Upper lobe of right lung (tissue), 1 donor: ENCODE data around the gene PEMT. TPM values are rescaled to one million over a fixed set of nuclear protein-coding genes. Genes with fewer than 3 reads are reported as not detected.

ENCODE experiments used
- ATAC-seq: fragments of 200-7000 bp; cut with Tn5 transposase; one replicate; pipeline ENCODE4 v1.9.1; 2020; ENCODE audit warnings: mild to moderate bottlenecking, moderate library complexity
- DNase-seq: peaks from one replicate; pipeline ENCODE4 v3.0.0-alpha.2; 2020
- H3K27ac ChIP-seq: fragments of 200-600 bp; one replicate; pipeline ENCODE4 v1.8.0; 2022
- H3K27me3 ChIP-seq: fragments of 200-600 bp; one replicate; pipeline ENCODE4 v1.8.0; 2022; ENCODE audit warnings: mild to moderate bottlenecking
- H3K36me3 ChIP-seq: fragments of 200-600 bp; one replicate; pipeline ENCODE4 v1.8.0; 2022
- H3K4me1 ChIP-seq: fragments of 200-600 bp; one replicate; pipeline ENCODE4 v1.8.0; 2022
- H3K4me3 ChIP-seq: fragments of 200-600 bp; one replicate; pipeline ENCODE4 v1.8.0; 2022; ENCODE audit warnings: mild to moderate bottlenecking
- H3K9me3 ChIP-seq: fragments of 200-600 bp; one replicate; pipeline ENCODE4 v1.8.0; 2022
- intact Hi-C: fragments of 100-400 bp; cut with DNase I; formaldehyde crosslinking; loops from one replicate; pipeline ENCODE4 v1.11.0; 2022
- total RNA-seq: library from RNA; stranded (reverse); fragmentation: NEBNext Ultra II Directional; extraction: Animal tissue kit (Norgen Biotek cat#: 25700); gene quantifications from one replicate; pipeline ENCODE4 v1.2.1, GENCODE V29; 2021
- TF ChIP-seq, protein P1 (sequence below): fragments of 200-600 bp; IDR thresholded peaks from one replicate; pipeline ENCODE4 v1.8.0; 2022; ENCODE audit warnings: antibody characterized with exemption
- donor health status: DM: no; HTN: yes; CAD: no; lungs with severe emphysema.

PEMT gene
- total RNA-seq, 1 donor from 2014 or later: 29.6 TPM

DNA sequence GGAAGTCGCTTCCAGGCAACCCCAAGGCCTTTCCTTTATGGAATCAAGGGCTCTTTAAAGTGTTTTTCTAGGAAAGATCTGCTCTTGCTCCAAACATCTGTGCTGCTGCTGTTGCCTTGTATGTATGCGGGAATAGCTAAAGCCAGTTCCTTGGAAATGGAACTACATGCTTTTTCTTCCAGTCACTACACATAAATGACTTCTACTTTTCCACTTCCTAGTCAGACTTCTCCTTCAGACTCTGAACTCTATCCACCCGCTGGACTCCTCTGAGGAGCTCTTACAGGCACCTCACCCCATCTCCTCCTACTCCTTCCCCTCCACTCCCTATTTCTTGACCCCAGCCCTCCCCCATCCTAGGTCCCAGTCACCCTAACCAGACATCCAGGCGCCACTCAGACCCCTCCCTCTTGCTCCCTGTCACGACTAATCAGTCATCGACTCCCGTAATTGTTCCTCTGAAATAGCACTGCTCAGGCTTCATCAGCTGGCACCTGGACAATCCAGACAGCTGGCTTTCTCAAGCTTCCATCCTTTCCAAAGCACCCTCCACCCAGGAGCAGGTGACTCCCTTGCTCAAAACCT lies 15.0 kb upstream of the PEMT start:
- H3K36me3 ChIP-seq: no peaks in the 10 kb centered on the region
- H3K27me3 ChIP-seq: no peaks in the 10 kb centered on the region
- no peaks in the 10 kb centered on the region for H3K9me3 ChIP-seq
- no peak for DNase-seq
- H3K4me1 ChIP-seq: peaks cover 15% of the 10 kb centered on the region
- no peak overlapping the region for H3K27ac ChIP-seq
- TF ChIP-seq, protein P1, sequence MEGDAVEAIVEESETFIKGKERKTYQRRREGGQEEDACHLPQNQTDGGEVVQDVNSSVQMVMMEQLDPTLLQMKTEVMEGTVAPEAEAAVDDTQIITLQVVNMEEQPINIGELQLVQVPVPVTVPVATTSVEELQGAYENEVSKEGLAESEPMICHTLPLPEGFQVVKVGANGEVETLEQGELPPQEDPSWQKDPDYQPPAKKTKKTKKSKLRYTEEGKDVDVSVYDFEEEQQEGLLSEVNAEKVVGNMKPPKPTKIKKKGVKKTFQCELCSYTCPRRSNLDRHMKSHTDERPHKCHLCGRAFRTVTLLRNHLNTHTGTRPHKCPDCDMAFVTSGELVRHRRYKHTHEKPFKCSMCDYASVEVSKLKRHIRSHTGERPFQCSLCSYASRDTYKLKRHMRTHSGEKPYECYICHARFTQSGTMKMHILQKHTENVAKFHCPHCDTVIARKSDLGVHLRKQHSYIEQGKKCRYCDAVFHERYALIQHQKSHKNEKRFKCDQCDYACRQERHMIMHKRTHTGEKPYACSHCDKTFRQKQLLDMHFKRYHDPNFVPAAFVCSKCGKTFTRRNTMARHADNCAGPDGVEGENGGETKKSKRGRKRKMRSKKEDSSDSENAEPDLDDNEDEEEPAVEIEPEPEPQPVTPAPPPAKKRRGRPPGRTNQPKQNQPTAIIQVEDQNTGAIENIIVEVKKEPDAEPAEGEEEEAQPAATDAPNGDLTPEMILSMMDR: no peak
- H3K4me3 ChIP-seq: no peak overlapping the region
- ATAC-seq: no peak
- intact Hi-C loops: no loop called here

DNA sequence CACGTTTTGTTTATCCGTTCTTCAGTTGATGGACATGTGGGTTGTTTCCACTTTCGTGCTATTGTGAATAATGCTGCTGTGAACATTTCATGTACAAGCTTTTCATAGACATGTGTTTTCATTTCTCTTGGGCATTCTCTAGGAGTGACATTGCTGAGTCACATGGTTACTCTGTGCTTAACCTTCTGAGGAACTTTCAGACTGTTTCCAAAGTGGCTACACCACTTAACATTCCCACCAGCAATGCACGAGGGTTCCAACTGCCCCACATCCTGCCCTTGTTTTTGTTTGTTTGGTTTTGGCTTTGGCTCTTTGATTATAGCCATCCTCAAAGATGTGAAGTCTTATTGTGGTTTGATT lies 14.2 kb upstream of the PEMT start:
- ATAC-seq: peak; percentile 73
- no peaks in the 10 kb centered on the region for H3K36me3 ChIP-seq
- intact Hi-C loops: no loop called here
- H3K27me3 ChIP-seq: no peaks in the 10 kb centered on the region
- TF ChIP-seq, protein P1: no peak
- H3K4me3 ChIP-seq: no peak overlapping the region
- no peak for DNase-seq
- H3K9me3 ChIP-seq: no peaks in the 10 kb centered on the region
- H3K4me1 ChIP-seq: peaks cover 15% of the 10 kb centered on the region
- H3K27ac ChIP-seq: peak overlapping the region; percentile 33

DNA sequence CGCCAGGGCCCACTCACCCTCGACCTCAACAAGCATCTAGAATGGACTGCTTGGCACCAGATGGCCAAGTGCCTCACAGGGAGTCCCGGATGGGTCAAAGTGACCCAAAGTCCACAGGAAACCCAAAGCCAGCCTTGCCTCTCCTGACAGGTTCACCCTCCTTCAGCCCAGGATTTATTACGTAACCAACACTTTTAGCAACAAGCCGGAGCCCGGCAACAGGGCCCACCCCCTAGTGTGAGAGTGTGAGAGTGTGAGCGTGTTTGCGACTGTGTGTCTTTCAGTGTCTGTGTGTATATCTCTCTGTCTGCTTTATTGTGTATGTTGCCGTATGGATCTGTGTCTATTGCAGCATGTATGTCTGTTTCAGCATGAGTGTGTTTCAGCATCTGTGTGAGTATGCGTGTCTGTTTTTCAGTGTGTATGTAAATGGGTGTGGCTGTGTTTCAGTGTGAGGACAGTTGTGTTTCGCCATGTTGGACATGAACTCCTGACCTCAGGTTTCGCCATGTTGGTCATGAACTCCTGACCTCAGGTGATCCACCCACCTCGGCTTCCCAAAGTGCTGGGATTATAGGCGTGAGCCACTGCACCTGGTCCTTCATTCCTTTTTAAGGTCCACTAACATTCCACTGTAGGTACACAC lies 13.7 kb upstream of the PEMT start:
- H3K9me3 ChIP-seq: no peaks in the 10 kb centered on the region
- ATAC-seq: peak; percentile 67
- peaks cover 15% of the 10 kb centered on the region for H3K4me1 ChIP-seq
- TF ChIP-seq, protein P1: no peak
- intact Hi-C loops: no loop called here
- DNase-seq: peak; percentile 70
- peak overlapping the region; percentile 33 for H3K27ac ChIP-seq
- H3K36me3 ChIP-seq: no peaks in the 10 kb centered on the region
- no peak overlapping the region for H3K4me3 ChIP-seq
- no peaks in the 10 kb centered on the region for H3K27me3 ChIP-seq

DNA sequence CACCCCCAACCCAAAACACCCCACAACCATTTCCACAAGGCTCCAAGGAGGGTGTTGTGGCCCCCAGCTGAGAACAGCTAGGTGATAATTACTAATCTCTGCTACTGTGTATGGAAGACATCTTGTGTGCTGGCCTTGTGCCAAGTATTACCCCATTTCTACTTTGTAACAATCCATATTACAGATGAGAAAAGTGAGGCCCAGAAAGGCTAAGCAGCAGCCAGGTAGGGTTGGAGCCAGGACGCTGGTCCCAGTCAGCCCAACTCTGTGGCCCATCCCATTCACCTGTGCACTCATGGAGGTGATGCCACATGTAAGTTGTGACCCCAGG lies 12.4 kb upstream of the PEMT start:
- H3K36me3 ChIP-seq: no peaks in the 10 kb centered on the region
- no peak overlapping the region for H3K27ac ChIP-seq
- H3K4me1 ChIP-seq: peaks cover 15% of the 10 kb centered on the region
- intact Hi-C loops: no loop called here
- TF ChIP-seq, protein P1: no peak
- no peaks in the 10 kb centered on the region for H3K9me3 ChIP-seq
- ATAC-seq: no peak
- no peak overlapping the region for H3K4me3 ChIP-seq
- H3K27me3 ChIP-seq: no peaks in the 10 kb centered on the region
- DNase-seq: no peak

DNA sequence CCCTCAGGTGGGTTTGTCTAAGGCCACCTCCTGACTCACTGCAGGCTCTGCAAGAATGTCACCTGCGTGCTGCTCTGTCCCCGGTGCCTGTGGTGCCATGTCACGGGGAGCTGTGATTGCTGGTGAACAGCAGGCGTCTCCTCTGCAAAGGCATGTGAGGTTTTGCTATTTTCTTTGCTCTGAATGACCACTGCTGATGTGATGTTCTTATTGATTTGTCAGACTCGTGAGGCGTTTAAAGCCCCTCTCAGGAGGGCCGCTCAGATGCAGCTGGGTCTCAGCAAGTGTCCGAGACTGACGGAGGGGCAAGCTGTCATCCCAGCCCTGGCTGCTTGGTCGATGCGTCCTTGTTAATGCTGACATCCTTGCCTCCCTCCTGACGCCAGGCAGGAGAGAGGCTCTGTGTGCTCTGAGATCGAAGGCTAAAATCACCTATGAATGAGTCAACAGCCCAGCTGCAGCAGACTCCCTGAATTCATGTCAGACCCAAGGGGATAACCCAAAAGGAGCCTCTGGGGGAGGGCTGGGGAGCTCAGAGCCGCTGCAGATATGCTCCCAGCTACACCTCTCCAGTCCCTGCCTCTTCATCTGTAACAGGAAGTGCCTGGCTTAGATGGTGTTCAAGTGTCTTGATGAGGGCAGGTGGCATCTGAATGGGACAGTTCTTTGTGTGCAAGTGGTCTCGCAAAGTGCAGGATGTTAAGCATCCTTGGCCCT lies 11.8 kb upstream of the PEMT start:
- TF ChIP-seq, protein P1: no peak
- H3K36me3 ChIP-seq: no peaks in the 10 kb centered on the region
- intact Hi-C loops: no loop called here
- H3K4me1 ChIP-seq: peaks cover 15% of the 10 kb centered on the region
- H3K27me3 ChIP-seq: no peaks in the 10 kb centered on the region
- no peak overlapping the region for H3K4me3 ChIP-seq
- no peak overlapping the region for H3K27ac ChIP-seq
- ATAC-seq: no peak
- no peaks in the 10 kb centered on the region for H3K9me3 ChIP-seq
- DNase-seq: no peak
